Upper lobe of left lung (tissue), 6 donors: Measurements from ENCODE around the gene TLR9. TPM values are rescaled to one million over a fixed set of nuclear protein-coding genes. Genes with fewer than 3 reads are reported as not detected.

ENCODE experiments used
- ATAC-seq, 2 donors: fragments of 200-7000 bp; cut with Tn5 transposase; one replicate each; pipeline ENCODE4 v1.9.1; 2022; ENCODE audit warnings: mild to moderate bottlenecking in 2 of 2, moderate library complexity in 2 of 2; ENCODE audit not compliant: low FRiP score in 2 of 2
- DNase-seq, 2 donors: peaks; one replicate each; pipeline ENCODE4 v3.0.0-alpha.2; 2019 to 2020
- H3K27ac ChIP-seq, 4 donors: fragments of 200-600 bp; sonication (generic); one replicate each; pipeline ENCODE4 v1.5.1; 2016 to 2019
- H3K27me3 ChIP-seq, 4 donors: fragments of 200-600 bp; sonication (generic); one replicate each; pipeline ENCODE4 v1.5.1; 2017 to 2019
- H3K36me3 ChIP-seq, 4 donors: fragments of 200-600 bp; sonication (generic); one replicate each; pipeline ENCODE4 v1.5.1; 2016 to 2019
- H3K4me1 ChIP-seq, 4 donors: fragments of 200-600 bp; sonication (generic); one replicate each; pipeline ENCODE4 v1.5.1; 2018 to 2019
- H3K4me3 ChIP-seq, 4 donors: fragments of 200-600 bp; sonication (generic); one replicate each; pipeline ENCODE4 v1.5.1; 2017 to 2019; ENCODE audit warnings: mild to moderate bottlenecking in 2 of 4, moderate library complexity in 1 of 4
- H3K9me3 ChIP-seq, 4 donors: fragments of 200-600 bp; sonication (generic); one replicate each; pipeline ENCODE4 v1.5.1; 2018 to 2019
- CTCF ChIP-seq, 6 experiments: fragments of 450-650 bp in 4 of 6; fragments of 200-600 bp in 2 of 6; sonication (generic) in 2 of 6; IDR thresholded peaks; one replicate each; pipeline ENCODE4 v1.5.1; 2016 to 2019; ENCODE audit warnings: antibody characterized with exemption in 6 of 6
- EP300 ChIP-seq, 4 donors: sonication (generic); formaldehyde crosslinking; IDR thresholded peaks; one replicate each; pipeline ENCODE4 v1.5.1; 2017; ENCODE audit warnings: antibody characterized with exemption in 4 of 4, control low read depth in 2 of 4
- POLR2A ChIP-seq, 4 donors: fragments of 450-650 bp; IDR thresholded peaks; one replicate each; pipeline ENCODE4 v1.5.1; 2016 to 2017; ENCODE audit warnings: antibody characterized with exemption in 4 of 4, mild to moderate bottlenecking in 2 of 4
- POLR2AphosphoS5 ChIP-seq, 2 donors: sonication (generic); formaldehyde crosslinking; IDR thresholded peaks; one replicate each; pipeline ENCODE4 v1.5.1; 2017; ENCODE audit warnings: antibody characterized with exemption in 2 of 2
- WGBS, 2 donors: methylation state at CpG; one replicate each; pipeline ENCODE4 v1.1.5; 2017 to 2018; 5-methylcytosine and 5-hydroxymethylcytosine counted together
- total RNA-seq, 6 donors: library from RNA; depleted of rRNA in 4 of 6; stranded (reverse); fragments of >200 nt in 4 of 6; gene quantifications; one replicate each; pipeline versions ENCODE4 v1.1.0 to v1.2.1, GENCODE V29; 2016 to 2021
- donor health status: DM: no; HTN: no; CAD: no; lungs with moderate emphysema.
- donor health status: DM: no; HTN: yes; CAD: no; lungs with severe emphysema.

Gene TLR9
- total RNA-seq, 6 donors from 2014 or later = 0.29 to 1.1 TPM; not detected in 4

DNA sequence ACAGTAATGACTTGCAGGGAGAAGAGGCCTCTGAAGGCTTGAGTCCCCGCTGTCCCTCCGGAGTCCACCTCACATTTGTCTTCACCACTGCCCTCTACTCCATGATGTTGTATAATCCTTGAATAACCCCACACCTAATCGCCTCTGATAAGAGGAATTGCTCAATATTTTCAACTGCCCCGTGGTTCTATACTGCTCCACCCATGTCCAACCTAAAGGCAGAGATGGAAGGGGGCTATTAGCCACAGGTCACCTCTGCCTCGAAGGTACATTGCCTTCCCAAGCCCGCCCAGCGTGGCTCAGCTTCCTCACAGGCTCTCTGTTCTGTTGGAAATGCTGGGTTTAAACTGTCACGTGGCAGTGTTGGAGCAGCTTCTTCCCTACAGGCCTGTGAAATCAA, 12.4 kb downstream of the TLR9 start:
- WGBS, 2 donors = 71 to 74% methylated on average over 8 of the region's 8 CpGs
- Histone ChIP-seq H3K4me1 (peaks cover 30 to 46% (median 36%) of the 10 kb centered on the region in 4 donors), H3K27ac (no peak overlapping the region), H3K27me3 (no peaks in the 10 kb centered on the region), H3K36me3 (peaks cover 39 to 81% (median 73%) of the 10 kb centered on the region in 4 donors), H3K9me3 (no peaks in the 10 kb centered on the region), H3K4me3 (no peak overlapping the region)
- no peak for TF ChIP-seq CTCF (IDR thresholded peaks at IDR 0.05)
- no peak for TF ChIP-seq POLR2AphosphoS5 (IDR thresholded peaks at IDR 0.05)
- no peak for ATAC-seq
- DNase-seq = no peak

DNA sequence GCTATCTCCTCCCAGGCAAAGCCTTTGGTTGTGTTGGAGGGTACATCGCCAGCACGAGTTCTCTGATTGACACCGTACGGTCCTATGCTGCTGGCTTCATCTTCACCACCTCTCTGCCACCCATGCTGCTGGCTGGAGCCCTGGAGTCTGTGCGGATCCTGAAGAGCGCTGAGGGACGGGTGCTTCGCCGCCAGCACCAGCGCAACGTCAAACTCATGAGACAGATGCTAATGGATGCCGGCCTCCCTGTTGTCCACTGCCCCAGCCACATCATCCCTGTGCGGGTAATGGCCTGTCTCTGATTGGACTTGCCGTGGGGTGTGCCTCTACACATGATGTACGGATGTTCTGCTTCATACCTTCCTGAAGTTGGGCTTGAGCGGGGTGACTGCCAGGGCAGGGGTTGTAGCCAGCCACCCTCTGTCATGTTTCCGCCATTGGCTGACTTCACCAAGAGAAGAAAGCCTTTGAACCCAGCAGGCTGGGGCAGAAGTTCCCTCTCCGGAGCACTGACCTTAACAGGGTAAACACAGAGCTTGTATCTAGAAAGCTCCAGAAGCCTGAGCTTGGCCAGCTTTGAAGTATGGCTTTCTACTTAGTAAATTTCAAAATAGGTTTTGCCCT, 14.1 kb downstream of the TLR9 start:
- no peak for TF ChIP-seq EP300 (IDR thresholded peaks at IDR 0.05)
- no peak for TF ChIP-seq POLR2AphosphoS5 (IDR thresholded peaks at IDR 0.05)
- TF ChIP-seq CTCF (IDR thresholded peaks at IDR 0.05) = no peak
- no peak for TF ChIP-seq POLR2A (IDR thresholded peaks at IDR 0.05)
- peak overlapping the region in 2 of 4 donors; percentile 44 to 77 for H3K27ac ChIP-seq
- DNase-seq = no peak
- WGBS, 2 donors = 94 to 98% methylated on average over 14 to 18 of the region's 18 CpGs
- peaks cover 52 to 97% (median 85%) of the 10 kb centered on the region in 4 donors for H3K36me3 ChIP-seq
- H3K9me3 ChIP-seq = no peaks in the 10 kb centered on the region
- no peak for ATAC-seq
- peaks cover 13 to 30% (median 20%) of the 10 kb centered on the region in 4 donors for H3K4me1 ChIP-seq
- H3K4me3 ChIP-seq = no peak overlapping the region
- H3K27me3 ChIP-seq = no peaks in the 10 kb centered on the region

- H3K4me3 ChIP-seq = no peak overlapping the region
- TF ChIP-seq POLR2A (IDR thresholded peaks at IDR 0.05) (no peak), POLR2AphosphoS5 (IDR thresholded peaks at IDR 0.05) (peak in 1 of 2 donors; percentile 86), CTCF (IDR thresholded peaks at IDR 0.05) (no peak), EP300 (IDR thresholded peaks at IDR 0.05) (peak in 1 of 4 donors; percentile 76)
- DNase-seq (peak in 1 of 2 donors; percentile 61), ATAC-seq (peak; percentile 57 to 78)
- H3K4me1 ChIP-seq = peaks cover 9 to 30% (median 19%) of the 10 kb centered on the region in 4 donors
- no peaks in the 10 kb centered on the region for H3K9me3 ChIP-seq
- peak overlapping the region; percentile 37 to 77 (median 44) for H3K27ac ChIP-seq
- 43 to 65% methylated on average over 6 of the region's 6 CpGs for WGBS, 2 donors
- H3K27me3 ChIP-seq = no peaks in the 10 kb centered on the region
- H3K36me3 ChIP-seq = peaks cover 56 to 100% (median 91%) of the 10 kb centered on the region in 4 donors
Observed at GRCh38 chr3:52210550-52211046, 14.8 kb downstream of the TLR9 start.

GRCh38 chr3:52210037-52210436, 15.4 kb downstream of the TLR9 start:
- no peak for ATAC-seq

More at GRCh38 chr3:52210037-52210436, 15.4 kb downstream of the TLR9 start:
- no peak for TF ChIP-seq POLR2A (IDR thresholded peaks at IDR 0.05)
- TF ChIP-seq CTCF (IDR thresholded peaks at IDR 0.05) = no peak
- no peak for TF ChIP-seq EP300 (IDR thresholded peaks at IDR 0.05)
- no peak for TF ChIP-seq POLR2AphosphoS5 (IDR thresholded peaks at IDR 0.05)
- Histone ChIP-seq H3K4me1 (peaks cover 9 to 34% (median 23%) of the 10 kb centered on the region in 4 donors), H3K4me3 (no peak overlapping the region), H3K36me3 (peaks cover 60 to 100% (median 92%) of the 10 kb centered on the region in 4 donors), H3K9me3 (no peaks in the 10 kb centered on the region), H3K27ac (peak overlapping the region; percentile 37 to 77 (median 44)), H3K27me3 (no peaks in the 10 kb centered on the region)
- DNase-seq = no peak
